Stomach (tissue), 4 donors: ENCODE data around the gene C2CD2L.

Experiments
- CTCF ChIP-seq, 7 experiments: fragments of 450-650 bp in 4 of 7; fragments of 200-600 bp in 3 of 7; sonication (generic) in 3 of 7; IDR thresholded peaks; one replicate each; pipeline ENCODE4 v1.5.1; 2016 to 2019; ENCODE audit warnings: antibody characterized with exemption in 7 of 7, control low read depth in 2 of 7, mild to moderate bottlenecking in 1 of 7
- POLR2A ChIP-seq, 4 donors: fragments of 450-650 bp; IDR thresholded peaks; one replicate each; pipeline ENCODE4 v1.6.1; 2016; ENCODE audit warnings: antibody characterized with exemption in 4 of 4, control low read depth in 2 of 4, mild to moderate bottlenecking in 1 of 4, moderate library complexity in 1 of 4

DNA sequence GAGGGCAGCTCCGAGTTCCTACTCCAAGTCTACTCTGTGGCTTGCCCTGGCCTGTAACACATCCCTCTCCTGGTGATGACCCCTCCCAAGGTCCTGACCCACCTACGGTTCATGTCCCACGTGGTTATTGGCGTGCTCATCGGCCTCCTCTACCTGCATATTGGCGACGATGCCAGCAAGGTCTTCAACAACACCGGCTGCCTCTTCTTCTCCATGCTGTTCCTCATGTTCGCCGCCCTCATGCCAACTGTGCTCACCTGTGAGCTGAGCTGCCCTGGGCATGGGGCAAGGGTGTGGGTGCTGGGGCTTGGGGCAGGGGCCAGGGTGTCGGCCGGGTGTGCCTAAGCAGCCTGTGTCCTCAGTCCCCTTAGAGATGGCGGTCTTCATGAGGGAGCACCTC lies 51.3 kb downstream of the C2CD2L start:
- TF ChIP-seq CTCF (IDR thresholded peaks at IDR 0.05) (no peak), POLR2A (IDR thresholded peaks at IDR 0.05) (no peak)
